Endodermal cell (in vitro differentiated cells): Measurements from ENCODE around the gene IRF7. TPM values are rescaled to one million over a fixed set of nuclear protein-coding genes. Genes with fewer than 3 reads are reported as not detected.

Source experiments
- DNase-seq: peaks from one replicate; pipeline ENCODE4 v3.0.0-alpha.2; 2017
- H3K27ac ChIP-seq: 2 replicates; pipeline ENCODE4 v1.5.1; 2013; ENCODE audit warnings: mild to moderate bottlenecking, low read depth, low read length, moderate library complexity
- H3K27me3 ChIP-seq: 2 replicates; pipeline ENCODE4 v1.6.1; 2013; ENCODE audit warnings: mild to moderate bottlenecking, low read length, moderate library complexity; ENCODE audit not compliant: insufficient read depth, control insufficient read depth, poor library complexity, severe bottlenecking
- H3K36me3 ChIP-seq: 2 replicates; pipeline ENCODE4 v1.7.0; 2013; ENCODE audit warnings: mild to moderate bottlenecking, low read length, moderate library complexity; ENCODE audit not compliant: control insufficient read depth, insufficient read depth
- H3K4me1 ChIP-seq: one replicate; pipeline ENCODE4 v1.7.0; 2013; ENCODE audit warnings: low read length; ENCODE audit not compliant: control insufficient read depth, insufficient read depth
- H3K4me3 ChIP-seq: 2 replicates; pipeline ENCODE4 v1.5.1; 2013; ENCODE audit warnings: mild to moderate bottlenecking, low read length, moderate library complexity
- H3K9ac ChIP-seq: 2 replicates; pipeline ENCODE4 v1.6.1; 2013; ENCODE audit warnings: mild to moderate bottlenecking, low read length, moderate library complexity; ENCODE audit not compliant: poor library complexity, severe bottlenecking; ENCODE audit errors: extremely low read depth
- H3K9me3 ChIP-seq: 2 replicates; pipeline ENCODE4 v1.6.1; 2013; ENCODE audit warnings: mild to moderate bottlenecking, low read length, moderate library complexity; ENCODE audit not compliant: control insufficient read depth
- H3K27ac Mint-ChIP-seq: 2 replicates; pipeline ENCODE4 v1.8.0; 2020; ENCODE audit warnings: mixed read lengths
- H3K27me3 Mint-ChIP-seq: 2 replicates; pipeline ENCODE4 v1.8.0; 2021; ENCODE audit warnings: mild to moderate bottlenecking, mixed read lengths; ENCODE audit not compliant: insufficient read depth
- H3K36me3 Mint-ChIP-seq: 2 replicates; pipeline ENCODE4 v1.8.0; 2020; ENCODE audit warnings: low read depth, mixed read lengths
- H3K4me1 Mint-ChIP-seq: 2 replicates; pipeline ENCODE4 v1.8.0; 2020; ENCODE audit warnings: mixed read lengths
- H3K4me3 Mint-ChIP-seq: 2 replicates; pipeline ENCODE4 v1.8.0; 2020; ENCODE audit warnings: mild to moderate bottlenecking, moderate library complexity, mixed read lengths
- H3K9me3 Mint-ChIP-seq: 2 replicates; pipeline ENCODE4 v1.8.0; 2020; ENCODE audit warnings: mild to moderate bottlenecking, mixed read lengths
- WGBS, 2 experiments: methylation state at CpG; one replicate each; pipeline versions ENCODE4 v1.1.5 to v1.1.7; 2013; ENCODE audit warnings: missing lambda C conversion rate in 2 of 2, mixed read lengths in 1 of 2; ENCODE audit not compliant: insufficient coverage in 1 of 2, insufficient read length in 1 of 2; 5-methylcytosine and 5-hydroxymethylcytosine counted together
- total RNA-seq, 2 donors: library from RNA; stranded (reverse); fragmentation: NEBNext Ultra II Directional in 1 of 2; extraction: Animal tissue kit (Norgen Biotek cat#: 25700) in 1 of 2; gene quantifications; 2 replicates in 1 of 2; 3 replicates in 1 of 2; pipeline ENCODE4 v1.2.1, GENCODE V29; 2021
- TF ChIP-seq, protein P1 (sequence below): fragments of 200-600 bp; sonication (generic); conservative IDR thresholded peaks from 2 replicates; pipeline ENCODE4 v1.5.0; 2021; ENCODE audit warnings: antibody characterized with exemption, mild to moderate bottlenecking

IRF7 gene
- total RNA-seq, 2 donors from 2014 or later, result 9.3 to 16.8 TPM

- H3K27me3 ChIP-seq, result no peaks in the 10 kb centered on the region
- no peak overlapping the region for H3K9ac ChIP-seq
- H3K4me1 ChIP-seq, result peaks cover under 1% of the 10 kb centered on the region
- no peaks in the 10 kb centered on the region for H3K9me3 ChIP-seq
- H3K27ac Mint-ChIP-seq, result no peak overlapping the region
- H3K36me3 Mint-ChIP-seq, result peaks cover 49% of the 10 kb centered on the region
- no peak for DNase-seq
- no peak overlapping the region for H3K4me3 ChIP-seq
- H3K27ac ChIP-seq, result no peak overlapping the region
- peaks cover 2% of the 10 kb centered on the region for H3K4me1 Mint-ChIP-seq
- no peaks in the 10 kb centered on the region for H3K9me3 Mint-ChIP-seq
- 95% methylated on average over 4 to 8 of the region's 10 CpGs for WGBS, 2 experiments
- no peaks in the 10 kb centered on the region for H3K27me3 Mint-ChIP-seq
- peaks cover 54% of the 10 kb centered on the region for H3K36me3 ChIP-seq
- H3K4me3 Mint-ChIP-seq, result no peak overlapping the region
- TF ChIP-seq, protein P1, sequence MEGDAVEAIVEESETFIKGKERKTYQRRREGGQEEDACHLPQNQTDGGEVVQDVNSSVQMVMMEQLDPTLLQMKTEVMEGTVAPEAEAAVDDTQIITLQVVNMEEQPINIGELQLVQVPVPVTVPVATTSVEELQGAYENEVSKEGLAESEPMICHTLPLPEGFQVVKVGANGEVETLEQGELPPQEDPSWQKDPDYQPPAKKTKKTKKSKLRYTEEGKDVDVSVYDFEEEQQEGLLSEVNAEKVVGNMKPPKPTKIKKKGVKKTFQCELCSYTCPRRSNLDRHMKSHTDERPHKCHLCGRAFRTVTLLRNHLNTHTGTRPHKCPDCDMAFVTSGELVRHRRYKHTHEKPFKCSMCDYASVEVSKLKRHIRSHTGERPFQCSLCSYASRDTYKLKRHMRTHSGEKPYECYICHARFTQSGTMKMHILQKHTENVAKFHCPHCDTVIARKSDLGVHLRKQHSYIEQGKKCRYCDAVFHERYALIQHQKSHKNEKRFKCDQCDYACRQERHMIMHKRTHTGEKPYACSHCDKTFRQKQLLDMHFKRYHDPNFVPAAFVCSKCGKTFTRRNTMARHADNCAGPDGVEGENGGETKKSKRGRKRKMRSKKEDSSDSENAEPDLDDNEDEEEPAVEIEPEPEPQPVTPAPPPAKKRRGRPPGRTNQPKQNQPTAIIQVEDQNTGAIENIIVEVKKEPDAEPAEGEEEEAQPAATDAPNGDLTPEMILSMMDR, result no peak
Observed at GRCh38 chr11:584287-584686, 31.5 kb downstream of the IRF7 start.

DNA sequence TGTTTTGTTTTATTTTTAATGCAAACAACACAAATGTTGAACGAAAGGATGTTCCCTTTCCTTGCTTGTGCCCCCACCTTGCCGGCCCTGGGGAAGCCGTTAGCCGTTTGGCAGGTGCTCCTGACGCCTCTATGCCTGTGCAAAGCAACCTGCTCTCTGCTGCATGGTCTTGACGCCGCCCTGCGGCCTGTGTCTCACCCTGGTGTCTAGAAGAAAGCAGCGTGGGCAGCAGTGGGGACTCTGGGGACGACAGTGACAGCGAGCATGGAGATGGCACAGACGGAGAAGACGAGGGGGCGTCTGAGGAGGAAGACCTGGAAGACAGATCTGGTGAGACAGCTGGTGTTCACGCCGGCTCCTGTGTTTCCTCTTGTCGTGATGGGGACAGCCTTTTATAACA, 34.0 kb downstream of the IRF7 start:
- Mint-ChIP-seq H3K4me3 (no peak overlapping the region), H3K9me3 (no peaks in the 10 kb centered on the region), H3K27ac (peak overlapping the region; percentile 81), H3K36me3 (peaks cover 28% of the 10 kb centered on the region), H3K4me1 (peaks cover 20% of the 10 kb centered on the region), H3K27me3 (no peaks in the 10 kb centered on the region)
- no peak overlapping the region for H3K27ac ChIP-seq
- no peak overlapping the region for H3K9ac ChIP-seq
- peaks cover 16% of the 10 kb centered on the region for H3K4me1 ChIP-seq
- DNase-seq, result no peak
- no peaks in the 10 kb centered on the region for H3K9me3 ChIP-seq
- no peaks in the 10 kb centered on the region for H3K27me3 ChIP-seq
- H3K36me3 ChIP-seq, result peaks cover 33% of the 10 kb centered on the region
- 95 to 96% methylated on average over 16 to 17 of the region's 17 CpGs for WGBS, 2 experiments
- H3K4me3 ChIP-seq, result no peak overlapping the region
- TF ChIP-seq, protein P1, result no peak

DNA sequence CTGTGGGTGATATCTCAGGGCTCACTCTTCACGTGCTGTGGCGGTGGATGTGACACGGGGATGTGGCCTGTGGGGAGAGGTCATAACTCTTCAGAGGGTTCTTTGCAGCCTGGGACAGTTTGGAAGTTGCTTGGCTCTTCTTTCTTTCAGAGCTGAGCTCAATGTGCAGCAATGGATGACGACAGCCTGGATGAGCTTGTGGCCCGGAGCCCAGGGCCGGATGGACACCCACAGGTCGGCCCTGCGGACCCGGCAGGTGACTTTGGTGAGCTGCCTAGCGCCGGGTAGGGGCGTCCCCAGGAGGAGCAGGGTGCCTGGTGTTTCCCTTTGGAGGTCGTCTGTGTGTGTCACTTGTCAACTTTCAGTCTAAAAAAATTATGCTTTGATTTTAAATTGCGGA, 34.4 kb downstream of the IRF7 start:
- H3K27me3 ChIP-seq, result no peaks in the 10 kb centered on the region
- Mint-ChIP-seq H3K4me1 (peaks cover 20% of the 10 kb centered on the region), H3K4me3 (no peak overlapping the region), H3K27ac (no peak overlapping the region), H3K27me3 (no peaks in the 10 kb centered on the region), H3K36me3 (peaks cover 25% of the 10 kb centered on the region), H3K9me3 (no peaks in the 10 kb centered on the region)
- peaks cover 30% of the 10 kb centered on the region for H3K36me3 ChIP-seq
- H3K9ac ChIP-seq, result no peak overlapping the region
- peaks cover 16% of the 10 kb centered on the region for H3K4me1 ChIP-seq
- DNase-seq, result no peak
- TF ChIP-seq, protein P1, result no peak
- no peak overlapping the region for H3K27ac ChIP-seq
- no peaks in the 10 kb centered on the region for H3K9me3 ChIP-seq
- no peak overlapping the region for H3K4me3 ChIP-seq
- 93 to 97% methylated on average over 13 to 14 of the region's 14 CpGs for WGBS, 2 experiments
